Measurements from ENCODE around the gene PBX1.

The PBX1 gene

DNA sequence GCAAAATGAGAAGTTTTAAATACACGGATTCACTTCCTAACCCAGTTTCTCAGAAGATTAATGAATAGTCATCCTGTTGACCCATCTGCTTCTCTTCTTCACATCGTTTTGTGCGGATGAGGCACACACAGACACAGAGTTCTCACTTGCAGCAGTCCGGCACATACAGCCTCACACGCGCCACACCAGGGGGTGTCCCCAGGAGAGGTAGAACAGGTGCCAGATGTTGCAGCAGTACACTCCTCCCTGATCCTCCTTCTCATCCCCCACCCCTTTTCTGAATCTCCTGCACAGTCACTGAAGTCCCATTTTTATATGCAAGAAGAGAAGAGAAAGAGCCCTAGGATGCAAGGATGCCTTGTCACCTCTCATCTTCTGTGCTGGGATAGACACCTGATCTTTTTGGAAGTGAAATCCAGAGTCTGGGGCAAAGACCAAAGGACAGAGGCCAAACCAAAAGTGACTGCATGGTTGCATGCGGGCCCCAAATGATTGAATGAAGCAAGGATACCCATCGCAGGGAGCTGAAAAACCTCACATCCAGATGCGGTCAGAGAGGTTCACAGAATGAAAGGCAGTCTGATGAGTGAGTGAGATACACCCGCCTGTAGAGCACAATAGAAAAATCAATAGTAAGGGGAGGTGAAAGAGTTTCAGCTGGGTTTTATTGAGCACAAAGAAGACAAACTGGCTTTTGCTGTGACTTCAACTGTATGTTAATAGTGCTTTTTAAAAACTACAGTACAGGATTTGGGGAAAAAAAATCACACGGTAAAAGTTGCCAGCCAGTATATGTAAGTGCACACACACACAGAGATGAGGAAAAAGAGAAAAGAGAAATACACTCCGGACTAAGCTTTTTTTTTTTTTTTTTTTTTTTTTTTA lies 28.9 kb downstream of the PBX1 start:
- Histone ChIP-seq H3K9ac (ENCODE audit: low read depth, low read length, poor library complexity) (no peak overlapping the region), H2AK5ac (ENCODE audit: low read depth, low read length) (no peak overlapping the region), H2BK120ac (ENCODE audit: low read depth, low read length) (no peak overlapping the region), H3K27ac (replicated peaks; ENCODE audit: low read length) (peak overlapping the region; percentile 94), H3K79me1 (ENCODE audit: low read depth, low read length) (peaks cover 7% of the 10 kb centered on the region), H2BK12ac (ENCODE audit: low read length) (no peak overlapping the region), H3K4ac (ENCODE audit: low read length) (no peak overlapping the region), H3K23ac (ENCODE audit: low read depth, low read length, poor library complexity) (peak overlapping the region; percentile 13), H4K91ac (ENCODE audit: low read depth, low read length, poor library complexity) (no peak overlapping the region), H3K14ac (ENCODE audit: low read length) (no peak overlapping the region), H2BK15ac (ENCODE audit: low read length) (no peak overlapping the region), H3K27me3 (ENCODE audit: control insufficient read depth in 3 of 3, insufficient read depth in 3 of 3, low read depth in 1 of 3, low read length in 3 of 3) (no peaks in the 10 kb centered on the region), H2BK5ac (ENCODE audit: low read length) (no peak overlapping the region), H3K36me3 (replicated peaks in 1 of 2; ENCODE audit: control insufficient read depth in 2 of 2, insufficient read depth in 2 of 2, low read length in 2 of 2) (peaks cover 1 to 23% of the 10 kb centered on the region in 2 donors), H3K4me2 (ENCODE audit: insufficient read depth, low read length, poor library complexity, severe bottlenecking) (peak overlapping the region; percentile 26), H3K4me1 (ENCODE audit: control insufficient read depth in 2 of 2, insufficient read depth in 1 of 2, low read depth in 1 of 2, low read length in 2 of 2) (peaks cover 46 to 58% of the 10 kb centered on the region in 2 donors), H3K18ac (ENCODE audit: low read length) (no peak overlapping the region), H3K9me3 (replicated peaks in 1 of 2; ENCODE audit: control insufficient read depth in 2 of 2, insufficient read depth in 1 of 2, low read depth in 1 of 2, low read length in 2 of 2) (no peaks in the 10 kb centered on the region), H2AFZ (ENCODE audit: low read length) (no peak overlapping the region), H3K4me3 (ENCODE audit: low read length in 2 of 2) (peak overlapping the region in 1 of 2 donors; percentile 25), H4K8ac (ENCODE audit: low read depth, low read length) (no peak overlapping the region)
- no peak for DNase-seq (ENCODE audit: low spot score)
- no CpG with 5 or more reads among the region's 12 CpGs for WGBS, 2 donors (ENCODE audit: extremely low coverage in 2 of 2, insufficient read length in 2 of 2, insufficient replicate concordance in 1 of 2)

DNA sequence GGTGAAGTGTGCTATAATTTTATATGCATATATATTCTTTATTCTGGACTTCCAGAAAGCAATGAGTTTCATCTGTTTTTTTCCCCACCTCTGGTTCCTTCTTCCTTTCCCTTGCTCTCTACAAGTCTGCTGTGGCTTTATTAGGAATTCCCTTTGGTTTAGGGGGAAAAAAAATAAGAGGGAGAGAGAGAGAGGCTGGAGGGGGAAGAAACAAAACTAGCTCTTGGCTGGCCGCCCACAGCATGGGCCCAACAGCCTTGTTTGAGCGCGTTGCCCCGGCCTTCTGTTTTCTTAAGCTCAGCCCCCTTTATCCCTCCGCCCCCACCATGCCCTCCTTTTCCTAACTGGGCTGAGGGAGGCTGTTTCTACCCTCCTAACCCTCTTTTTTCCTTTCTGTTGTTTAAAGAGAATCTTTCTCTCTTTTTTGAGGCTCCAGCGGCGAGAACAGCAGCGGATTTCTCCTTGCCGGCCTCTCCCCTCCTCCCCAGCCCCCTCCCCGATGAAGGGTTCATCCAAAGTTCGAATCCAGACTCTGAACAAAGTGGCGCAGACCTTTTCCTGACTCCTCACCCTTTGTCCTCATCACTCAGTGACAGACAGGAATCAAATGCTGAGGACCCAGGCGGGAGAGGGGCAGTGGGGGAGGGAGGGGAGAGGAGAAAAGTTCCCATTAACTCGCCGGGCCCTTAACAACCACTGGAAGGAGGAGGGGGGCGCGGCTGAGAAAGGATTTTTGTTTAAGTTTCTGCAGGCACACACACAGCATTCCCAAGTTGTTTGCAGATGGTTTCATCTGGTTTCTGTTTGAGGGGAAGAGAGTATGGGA lies 29.7 kb downstream of the PBX1 start:
- H4K8ac ChIP-seq (ENCODE audit: low read depth, low read length) = no peak overlapping the region
- no peaks in the 10 kb centered on the region for H3K27me3 ChIP-seq (ENCODE audit: control insufficient read depth in 3 of 3, insufficient read depth in 3 of 3, low read depth in 1 of 3, low read length in 3 of 3)
- peaks cover 44 to 51% of the 10 kb centered on the region in 2 donors for H3K4me1 ChIP-seq (ENCODE audit: control insufficient read depth in 2 of 2, insufficient read depth in 1 of 2, low read depth in 1 of 2, low read length in 2 of 2)
- H3K14ac ChIP-seq (ENCODE audit: low read length) = no peak overlapping the region
- no CpG with 5 or more reads among the region's 17 CpGs for WGBS, 2 donors (ENCODE audit: extremely low coverage in 2 of 2, insufficient read length in 2 of 2, insufficient replicate concordance in 1 of 2)
- H3K4me2 ChIP-seq (ENCODE audit: insufficient read depth, low read length, poor library complexity, severe bottlenecking) = peak overlapping the region; percentile 51
- H2AK5ac ChIP-seq (ENCODE audit: low read depth, low read length) = no peak overlapping the region
- H2BK12ac ChIP-seq (ENCODE audit: low read length) = no peak overlapping the region
- H3K4ac ChIP-seq (ENCODE audit: low read length) = no peak overlapping the region
- H2BK5ac ChIP-seq (ENCODE audit: low read length) = no peak overlapping the region
- peaks cover 1 to 23% of the 10 kb centered on the region in 2 donors for H3K36me3 ChIP-seq (replicated peaks in 1 of 2; ENCODE audit: control insufficient read depth in 2 of 2, insufficient read depth in 2 of 2, low read length in 2 of 2)
- H2AFZ ChIP-seq (ENCODE audit: low read length) = peak overlapping the region; percentile 58
- H4K91ac ChIP-seq (ENCODE audit: low read depth, low read length, poor library complexity) = no peak overlapping the region
- no peaks in the 10 kb centered on the region for H3K9me3 ChIP-seq (replicated peaks in 1 of 2; ENCODE audit: control insufficient read depth in 2 of 2, insufficient read depth in 1 of 2, low read depth in 1 of 2, low read length in 2 of 2)
- no peak overlapping the region for H3K9ac ChIP-seq (ENCODE audit: low read depth, low read length, poor library complexity)
- peak overlapping the region in 1 of 2 donors; percentile 25 for H3K4me3 ChIP-seq (ENCODE audit: low read length in 2 of 2)
- no peak overlapping the region for H2BK15ac ChIP-seq (ENCODE audit: low read length)
- peak; percentile 88 for DNase-seq (ENCODE audit: low spot score)
- H2BK120ac ChIP-seq (ENCODE audit: low read depth, low read length) = no peak overlapping the region
- no peak overlapping the region for H3K18ac ChIP-seq (ENCODE audit: low read length)
- H3K23ac ChIP-seq (ENCODE audit: low read depth, low read length, poor library complexity) = no peak overlapping the region
- peaks cover 7% of the 10 kb centered on the region for H3K79me1 ChIP-seq (ENCODE audit: low read depth, low read length)
- peak overlapping the region; percentile 94 for H3K27ac ChIP-seq (replicated peaks; ENCODE audit: low read length)

- Histone ChIP-seq H3K4ac (ENCODE audit: low read length) (no peak overlapping the region), H3K4me3 (ENCODE audit: low read length in 2 of 2) (peak overlapping the region in 1 of 2 donors; percentile 25), H3K27ac (replicated peaks; ENCODE audit: low read length) (peak overlapping the region; percentile 94), H2BK120ac (ENCODE audit: low read depth, low read length) (no peak overlapping the region), H3K23ac (ENCODE audit: low read depth, low read length, poor library complexity) (no peak overlapping the region), H3K27me3 (ENCODE audit: control insufficient read depth in 3 of 3, insufficient read depth in 3 of 3, low read depth in 1 of 3, low read length in 3 of 3) (no peaks in the 10 kb centered on the region), H2AFZ (ENCODE audit: low read length) (no peak overlapping the region), H3K4me1 (ENCODE audit: control insufficient read depth in 2 of 2, insufficient read depth in 1 of 2, low read depth in 1 of 2, low read length in 2 of 2) (peaks cover 43 to 49% of the 10 kb centered on the region in 2 donors), H4K91ac (ENCODE audit: low read depth, low read length, poor library complexity) (no peak overlapping the region), H3K9me3 (replicated peaks in 1 of 2; ENCODE audit: control insufficient read depth in 2 of 2, insufficient read depth in 1 of 2, low read depth in 1 of 2, low read length in 2 of 2) (no peaks in the 10 kb centered on the region), H3K79me1 (ENCODE audit: low read depth, low read length) (peaks cover 7% of the 10 kb centered on the region), H2BK15ac (ENCODE audit: low read length) (no peak overlapping the region), H3K14ac (ENCODE audit: low read length) (no peak overlapping the region), H3K9ac (ENCODE audit: low read depth, low read length, poor library complexity) (no peak overlapping the region), H3K36me3 (replicated peaks in 1 of 2; ENCODE audit: control insufficient read depth in 2 of 2, insufficient read depth in 2 of 2, low read length in 2 of 2) (peaks cover 1 to 26% of the 10 kb centered on the region in 2 donors), H2AK5ac (ENCODE audit: low read depth, low read length) (no peak overlapping the region), H2BK5ac (ENCODE audit: low read length) (no peak overlapping the region), H3K18ac (ENCODE audit: low read length) (no peak overlapping the region), H4K8ac (ENCODE audit: low read depth, low read length) (no peak overlapping the region), H2BK12ac (ENCODE audit: low read length) (no peak overlapping the region), H3K4me2 (ENCODE audit: insufficient read depth, low read length, poor library complexity, severe bottlenecking) (peak overlapping the region; percentile 51)
- DNase-seq (ENCODE audit: low spot score) = no peak
- whole genome bisulfite sequencing, 2 donors (ENCODE audit: extremely low coverage in 2 of 2, insufficient read length in 2 of 2, insufficient replicate concordance in 1 of 2) = no CpG with 5 or more reads among the region's 3 CpGs
Observed at GRCh38 chr1:164589408-164589807, 30.4 kb downstream of the PBX1 start.
